NCI-H446 treated with DMSO at 0.1 percent for 48 hours (cell line): ENCODE data around the gene SLX9.
"Not testable (repeated sequence)": the region's sequence is repeated elsewhere in the genome, so short reads cannot be mapped to it uniquely, and the experiment has no call there.

ENCODE experiments used
- DNase-seq: peaks from one replicate; lab custom pipeline; 2025; lab: John Stamatoyannopoulos, UW

SLX9 gene

GRCh38 chr21:44902268-44903049 lies 37.4 kb upstream of the SLX9 start:
- DNase-seq = no peak

GRCh38 chr21:44903050-44903685 lies 36.7 kb upstream of the SLX9 start:
- DNase-seq = no peak

- no peak for DNase-seq
Measured at GRCh38 chr21:44903689-44904088, 36.1 kb upstream of the SLX9 start.

- DNase-seq = no peak
Measured at GRCh38 chr21:44904141-44904923, 35.5 kb upstream of the SLX9 start.

- no peak for DNase-seq
Measured at GRCh38 chr21:44905016-44905727, 34.7 kb upstream of the SLX9 start.

- no peak for DNase-seq
Measured at GRCh38 chr21:44905728-44906090, 34.1 kb upstream of the SLX9 start.

- DNase-seq = no peak
Measured at GRCh38 chr21:44907225-44907965, 32.4 kb upstream of the SLX9 start.

GRCh38 chr21:44907966-44908895 lies 31.6 kb upstream of the SLX9 start:
- no peak for DNase-seq

- no peak for DNase-seq
Measured at GRCh38 chr21:44908908-44909307, 30.9 kb upstream of the SLX9 start.

GRCh38 chr21:44909719-44910118 lies 30.1 kb upstream of the SLX9 start:
- no peak for DNase-seq

- DNase-seq = no peak
Measured at GRCh38 chr21:44910229-44911067, 29.4 kb upstream of the SLX9 start.

GRCh38 chr21:44911068-44911383 lies 28.8 kb upstream of the SLX9 start:
- DNase-seq = no peak

GRCh38 chr21:44911384-44912157 lies 28.3 kb upstream of the SLX9 start:
- no peak for DNase-seq

- DNase-seq = no peak
Measured at GRCh38 chr21:44912158-44912473, 27.7 kb upstream of the SLX9 start.

GRCh38 chr21:44912506-44913412 lies 27.1 kb upstream of the SLX9 start:
- not testable (repeated sequence) for DNase-seq

- DNase-seq = no peak
Measured at GRCh38 chr21:44913425-44914175, 26.2 kb upstream of the SLX9 start.

GRCh38 chr21:44914176-44914874 lies 25.5 kb upstream of the SLX9 start:
- no peak for DNase-seq
